Pancreas (tissue), 10 donors: ENCODE results near the gene AASS. TPM values are rescaled to one million over a fixed set of nuclear protein-coding genes. Genes with fewer than 3 reads are reported as not detected.
"Not testable (repeated sequence)": the region's sequence is repeated elsewhere in the genome, so short reads cannot be mapped to it uniquely, and the experiment has no call there.

Experiments used
- ATAC-seq, 4 donors: fragments of 200-7000 bp; cut with Tn5 transposase; one replicate each; pipeline versions ENCODE4 v1.8.0 to v1.9.1; 2020; ENCODE audit warnings: mild to moderate bottlenecking in 4 of 4, moderate library complexity in 4 of 4
- DNase-seq, 6 donors: peaks; one replicate each; pipeline ENCODE4 v3.0.0-alpha.2; 2020
- FAIRE-seq: peaks from 2 replicates; lab custom pipeline; 2012; peaks lifted over from hg19 to GRCh38; lab: Jason Lieb, UNC
- H3K27ac ChIP-seq, 4 donors: fragments of 200-600 bp; sonication (generic); 1 replicate in 3 of 4; 2 replicates in 1 of 4; pipeline versions ENCODE4 v1.5.0 to v1.8.0; 2020
- H3K27me3 ChIP-seq, 4 donors: fragments of 200-600 bp; one replicate each; pipeline ENCODE4 v1.8.0; 2021
- H3K36me3 ChIP-seq, 3 donors: fragments of 200-600 bp; sonication (generic) in 1 of 3; one replicate each; pipeline versions ENCODE4 v1.5.0 to v1.8.0; 2020 to 2021
- H3K4me1 ChIP-seq, 3 donors: fragments of 200-600 bp; one replicate each; pipeline ENCODE4 v1.8.0; 2021
- H3K4me3 ChIP-seq, 4 donors: fragments of 200-600 bp; sonication (generic) in 2 of 4; one replicate each; pipeline versions ENCODE4 v1.5.0 to v1.8.0; 2020 to 2021
- H3K9me3 ChIP-seq, 4 donors: fragments of 200-600 bp; one replicate each; pipeline ENCODE4 v1.8.0; 2021
- WGBS, 2 donors: extraction: QIAGEN DNeasy Blood & Tissue Kit; methylation state at CpG; one replicate each; pipeline ENCODE4 v1.1.7; 2013; 5-methylcytosine and 5-hydroxymethylcytosine counted together
- intact Hi-C, 3 donors: fragments of 100-400 bp; cut with DNase I; formaldehyde crosslinking; loops; one replicate each; pipeline versions ENCODE4 v1.11.1 to v1.14.2; 2022
- polyA plus RNA-seq, 2 donors: library from polyadenylated mRNA; stranded (reverse); fragments of 200-250 nt; gene quantifications; one replicate each; pipeline ENCODE4 v1.2.3, GENCODE V29; 2013
- total RNA-seq, 6 donors: library from RNA; stranded (reverse); fragmentation: NEBNext Ultra II Directional in 4 of 6; extraction: Animal tissue kit (Norgen Biotek cat#: 25700) in 4 of 6; gene quantifications; one replicate each; pipeline versions ENCODE4 v1.2.1 to v1.2.4, GENCODE V29; 2021 to 2023
- TF ChIP-seq, protein P1 (sequence below), 4 donors: fragments of 200-600 bp; sonication (generic) in 3 of 4; IDR thresholded peaks; one replicate each; pipeline versions ENCODE4 v1.5.0 to v1.8.0; 2021; ENCODE audit warnings: antibody characterized with exemption in 4 of 4
- donor health status: healthy with polysubstance abuse.
- donor health status: DM: no; HTN: no; CAD: no; lungs with moderate emphysema.
- donor health status: DM: no; HTN: no; CAD: no.
- donor health status: control.
- donor health status: control.
- donor health status: Bipolar disorder and iron deficiency.
- donor health status: DM: yes; HTN: yes; CAD: no.
- donor health status: DM: no; HTN: no; CAD: no.
- donor health status: DM: no; HTN: no; CAD: no.
- donor health status: DM: yes; HTN: yes; CAD: no.

The AASS gene
- total RNA-seq (10 to 100 TPM in 3 of 6 donors, 1 to 10 TPM in 3; 5.9 to 16.9 (median 10.0) TPM), polyA plus RNA-seq (10 to 100 TPM; 10.5 to 13.3 TPM)

GRCh38 chr7:122143751-122144711 is at the start of gene AASS:
Gene AASS, minus strand, starts transcription at chr7:122144249. Its CDS starts 10,523 bp downstream, at chr7:122133726.
- peak; percentile 95 to 99 (median 98) for DNase-seq
- peak within 1 kb of the TSS; percentile 95 to 99 (median 98) for H3K27ac ChIP-seq
- no peaks in the 10 kb centered on the region for H3K9me3 ChIP-seq
- TF ChIP-seq, protein P1, sequence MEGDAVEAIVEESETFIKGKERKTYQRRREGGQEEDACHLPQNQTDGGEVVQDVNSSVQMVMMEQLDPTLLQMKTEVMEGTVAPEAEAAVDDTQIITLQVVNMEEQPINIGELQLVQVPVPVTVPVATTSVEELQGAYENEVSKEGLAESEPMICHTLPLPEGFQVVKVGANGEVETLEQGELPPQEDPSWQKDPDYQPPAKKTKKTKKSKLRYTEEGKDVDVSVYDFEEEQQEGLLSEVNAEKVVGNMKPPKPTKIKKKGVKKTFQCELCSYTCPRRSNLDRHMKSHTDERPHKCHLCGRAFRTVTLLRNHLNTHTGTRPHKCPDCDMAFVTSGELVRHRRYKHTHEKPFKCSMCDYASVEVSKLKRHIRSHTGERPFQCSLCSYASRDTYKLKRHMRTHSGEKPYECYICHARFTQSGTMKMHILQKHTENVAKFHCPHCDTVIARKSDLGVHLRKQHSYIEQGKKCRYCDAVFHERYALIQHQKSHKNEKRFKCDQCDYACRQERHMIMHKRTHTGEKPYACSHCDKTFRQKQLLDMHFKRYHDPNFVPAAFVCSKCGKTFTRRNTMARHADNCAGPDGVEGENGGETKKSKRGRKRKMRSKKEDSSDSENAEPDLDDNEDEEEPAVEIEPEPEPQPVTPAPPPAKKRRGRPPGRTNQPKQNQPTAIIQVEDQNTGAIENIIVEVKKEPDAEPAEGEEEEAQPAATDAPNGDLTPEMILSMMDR (IDR thresholded peaks at IDR 0.05), result no peak
- FAIRE-seq, result peak; percentile 77
- 0 to 1% methylated on average over 69 of the region's 69 CpGs for WGBS, 2 donors
- intact Hi-C loops, result no loop called here
- no peaks in the 10 kb centered on the region for H3K27me3 ChIP-seq
- peak; percentile 98 to 99 (median 98) for ATAC-seq
- peak within 1 kb of the TSS; percentile 83 to 98 (median 90) for H3K4me3 ChIP-seq
- H3K36me3 ChIP-seq, result no peaks in the 10 kb centered on the region
- H3K4me1 ChIP-seq, result peaks cover 0 to 8% (median 0%) of the 10 kb centered on the region in 3 donors

DNA sequence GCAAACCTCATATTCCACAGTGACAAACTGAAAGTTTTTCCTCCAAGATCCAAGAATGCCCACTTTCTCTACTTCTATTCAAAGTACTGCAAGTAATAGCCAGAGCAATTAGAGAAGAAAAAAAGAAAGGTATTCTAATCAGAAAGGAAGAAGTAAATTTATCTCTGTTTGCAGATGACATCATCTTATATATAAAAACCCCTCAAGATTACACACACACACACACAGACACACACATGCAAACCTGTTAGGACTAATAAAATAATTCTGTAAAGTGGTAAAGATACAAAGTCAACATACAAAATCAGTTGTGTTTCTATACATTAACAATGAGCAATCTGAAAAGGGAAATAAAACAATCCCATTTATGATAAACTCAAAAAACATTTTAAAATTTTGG is 44.7 kb upstream of the AASS start:
- Histone ChIP-seq H3K4me3 (no peak overlapping the region), H3K36me3 (no peaks in the 10 kb centered on the region), H3K9me3 (no peaks in the 10 kb centered on the region), H3K27ac (no peak overlapping the region), H3K27me3 (no peaks in the 10 kb centered on the region), H3K4me1 (no peaks in the 10 kb centered on the region)
- no peak for FAIRE-seq
- no peak for ATAC-seq
- TF ChIP-seq, protein P1 (IDR thresholded peaks at IDR 0.05), result no peak
- DNase-seq, result no peak
- intact Hi-C loops, result no loop called here

DNA sequence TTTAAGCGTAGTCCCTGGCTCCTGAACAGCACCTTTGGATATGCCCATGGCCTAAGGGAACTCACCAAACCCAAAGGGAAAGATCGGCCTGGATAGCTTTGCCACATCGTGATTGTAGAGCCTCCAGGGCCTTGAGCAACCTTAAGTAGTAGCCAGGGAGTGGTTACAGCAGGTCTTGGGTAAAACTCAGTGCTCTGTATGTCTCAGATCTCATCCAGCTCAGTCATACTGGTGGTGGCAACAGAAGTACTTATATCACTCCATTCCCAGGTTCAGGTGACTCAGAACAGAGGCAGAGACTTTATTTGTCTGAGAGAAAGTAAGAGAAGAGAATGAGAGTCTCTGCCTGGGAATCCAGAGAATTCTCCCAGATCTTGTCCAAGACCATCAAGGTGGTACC is 39.1 kb upstream of the AASS start:
- Histone ChIP-seq H3K9me3 (no peaks in the 10 kb centered on the region), H3K27me3 (no peaks in the 10 kb centered on the region), H3K27ac (no peak overlapping the region), H3K4me1 (no peaks in the 10 kb centered on the region), H3K4me3 (no peak overlapping the region), H3K36me3 (no peaks in the 10 kb centered on the region)
- TF ChIP-seq, protein P1 (IDR thresholded peaks at IDR 0.05), result no peak
- FAIRE-seq (no peak), DNase-seq (no peak), ATAC-seq (no peak)
- intact Hi-C loops, result no loop called here
- WGBS, 2 donors, result 78 to 80% methylated on average over 3 of the region's 3 CpGs

DNA sequence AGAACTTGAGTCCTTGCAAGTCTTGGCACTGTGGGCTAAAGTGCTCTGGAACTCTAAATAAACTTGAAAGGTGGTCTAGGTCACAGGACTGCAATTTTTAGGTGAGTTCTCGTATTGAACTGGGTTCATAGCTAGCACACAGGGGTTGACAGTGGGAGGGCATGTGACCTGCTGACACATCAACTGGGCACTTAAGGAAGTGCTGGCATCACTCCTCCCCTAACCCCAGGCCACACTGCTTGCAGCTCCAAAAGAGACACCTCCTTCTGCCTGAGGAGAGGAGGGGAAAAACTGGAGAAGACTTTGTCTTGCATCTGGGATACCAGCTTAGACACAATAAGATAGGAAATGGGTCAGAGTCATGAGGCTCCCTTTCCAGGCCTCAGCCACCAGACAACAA is 38.0 kb upstream of the AASS start:
- no peaks in the 10 kb centered on the region for H3K27me3 ChIP-seq
- no peaks in the 10 kb centered on the region for H3K4me1 ChIP-seq
- H3K36me3 ChIP-seq, result no peaks in the 10 kb centered on the region
- no peak overlapping the region for H3K27ac ChIP-seq
- H3K9me3 ChIP-seq, result no peaks in the 10 kb centered on the region
- whole genome bisulfite sequencing, 2 donors, result 50 to 85% methylated on average over 1 of the region's 1 CpG
- TF ChIP-seq, protein P1 (IDR thresholded peaks at IDR 0.05), result no peak
- intact Hi-C loops, result no loop called here
- no peak overlapping the region for H3K4me3 ChIP-seq
- ATAC-seq (no peak), FAIRE-seq (no peak), DNase-seq (no peak)

DNA sequence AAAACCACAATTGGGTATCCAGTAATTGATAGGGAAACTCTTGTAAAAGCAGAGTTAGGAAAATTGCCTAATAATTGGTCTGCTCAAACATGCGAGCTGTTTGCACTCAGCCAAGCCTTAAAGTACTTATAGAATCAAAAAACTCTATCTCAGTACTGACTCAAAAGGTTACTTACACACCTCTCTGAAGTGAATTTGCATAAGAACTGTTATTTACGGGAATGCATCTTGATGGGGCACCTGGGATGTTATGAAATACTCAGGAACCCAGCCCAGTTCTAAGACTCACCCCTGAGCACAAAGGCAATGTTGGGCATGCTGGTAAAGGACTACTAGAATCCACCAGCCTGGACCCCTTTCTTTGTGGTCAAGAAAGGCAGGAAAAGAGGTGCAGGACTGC is 28.1 kb upstream of the AASS start:
- H3K4me3 ChIP-seq, H3K4me1 ChIP-seq, DNase-seq, intact Hi-C loops, H3K27ac ChIP-seq, H3K36me3 ChIP-seq, ATAC-seq, H3K27me3 ChIP-seq, FAIRE-seq, H3K9me3 ChIP-seq: not testable (repeated sequence)
- WGBS, 2 donors, result 60 to 73% methylated on average over 2 of the region's 2 CpGs
